Vein endothelial cell (primary cell): ENCODE measurements around the gene GPR160. TPM values are rescaled to one million over a fixed set of nuclear protein-coding genes. Genes with fewer than 3 reads are reported as not detected.

Experiments
- small RNA-seq: library from RNA; depleted of rRNA; stranded (forward); fragments of <200 nt; gene quantifications from one replicate; pipeline ENCODE3, GENCODE V24; 2012
- total RNA-seq: library from RNA; depleted of rRNA; stranded (reverse); fragments of >200 nt; gene quantifications from 2 replicates; pipeline ENCODE4 v1.2.3, GENCODE V29; 2012

The GPR160 gene
- 5.6 and 7.7 TPM in 2 replicates for total RNA-seq

DNA sequence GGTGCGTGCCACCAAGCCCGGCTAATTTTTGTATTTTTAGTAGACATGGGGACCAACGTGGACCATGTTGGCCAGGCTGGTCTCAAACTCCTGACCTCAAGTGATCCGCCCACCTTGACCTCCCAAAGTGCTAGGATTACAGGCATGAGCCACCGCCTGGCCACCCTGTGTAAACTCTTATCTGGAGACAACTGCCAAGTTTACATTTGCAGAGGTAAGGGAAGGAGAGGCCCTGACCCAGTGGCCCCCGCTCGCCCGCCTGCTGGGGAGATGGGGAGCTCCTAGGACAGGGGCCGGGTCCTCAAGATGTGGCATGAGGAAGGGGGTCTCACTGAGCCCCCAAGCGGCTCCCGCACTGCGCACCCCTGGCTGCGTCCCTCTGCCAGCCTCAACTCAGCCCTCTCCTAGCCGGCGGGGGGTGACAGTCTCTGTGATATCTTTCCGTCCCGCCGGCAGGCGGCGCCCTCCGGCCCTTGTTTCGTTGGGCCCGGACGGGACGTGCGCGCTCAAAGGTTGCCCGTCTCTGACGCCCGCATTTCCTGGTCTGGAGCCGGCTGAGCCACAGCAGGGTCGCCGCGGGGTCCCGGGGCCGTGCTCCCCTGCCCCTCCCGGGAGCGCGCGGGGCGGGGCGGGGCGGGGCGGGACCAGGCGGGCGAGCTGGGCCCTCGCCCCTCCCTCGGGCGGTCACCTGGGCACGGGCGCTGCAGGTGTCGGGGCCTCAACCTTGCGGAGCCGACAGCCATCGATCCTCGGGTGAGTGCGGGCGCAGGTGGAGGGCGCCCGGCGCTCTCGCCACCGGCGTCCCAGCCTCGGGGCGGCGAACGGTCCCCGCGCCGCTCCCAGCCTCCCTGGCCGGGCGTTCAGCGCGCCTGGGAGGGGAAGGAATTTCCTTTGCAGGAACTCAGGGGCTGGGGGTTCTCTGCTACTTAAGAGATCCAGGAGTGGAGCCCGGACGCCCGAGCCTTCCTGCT lies at the start of gene GPR160:
TSS of gene GPR160 (plus strand) at position 533 of the 971 bp plus-strand sequence. CDS start 45,978 bp downstream, outside the sequence.

Small RNAs within 50 kb of the gene (small RNA-seq; reads per million reads assigned to genes)
- not detected for gene RNU4-38P

Other genes starting within 250 kb of the GPR160 start
- gene LRRIQ4, start 225.1 kb upstream of the GPR160 start, total RNA-seq: under 0.01 and 0.19 TPM in 2 replicates
- gene LRRC34, start 225.1 kb upstream of the GPR160 start, total RNA-seq: 1.6 and 3.8 TPM in 2 replicates
- not detected in 2 replicates for gene LRRC31, start 168.1 kb upstream of the GPR160 start, total RNA-seq
- gene SAMD7, start 126.4 kb upstream of the GPR160 start, total RNA-seq: not detected in 2 replicates
- gene SEC62, start 71.2 kb upstream of the GPR160 start, total RNA-seq: 27.1 and 35.0 TPM in 2 replicates
- 21.9 and 35.9 TPM in 2 replicates for gene PHC3, start 143.7 kb downstream of the GPR160 start, total RNA-seq
- gene PRKCI, start 184.4 kb downstream of the GPR160 start, total RNA-seq: 31.4 and 39.6 TPM in 2 replicates